ENCODE data around the gene AGRN. TPM values are rescaled to one million over a fixed set of nuclear protein-coding genes. Genes with fewer than 3 reads are reported as not detected.
"Not testable (repeated sequence)": the region's sequence is repeated elsewhere in the genome, so short reads cannot be mapped to it uniquely, and the experiment has no call there.

The AGRN gene
- total RNA-seq, 1 donor from 2014 or later = 335 TPM

DNA sequence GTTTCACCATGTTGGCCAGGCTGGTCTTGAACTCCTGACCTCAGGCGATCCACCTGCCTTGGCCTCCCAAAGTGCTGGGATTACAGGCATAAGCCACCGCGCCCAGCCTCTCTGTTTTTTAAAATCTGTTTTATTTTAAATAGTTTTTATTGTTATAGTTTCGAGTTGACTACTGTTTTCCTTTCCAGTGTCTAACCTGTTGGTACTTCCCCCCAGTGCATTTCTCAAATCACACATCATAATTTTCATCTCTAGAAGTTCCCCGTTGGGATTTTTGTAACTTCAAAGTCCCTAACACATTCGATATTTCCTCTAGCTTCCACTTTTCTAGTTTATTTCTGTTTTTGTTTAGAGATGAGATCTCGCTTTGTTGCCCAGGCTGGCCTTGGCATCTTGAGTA is 27.6 kb upstream of the AGRN start:
- peaks cover 3% of the 10 kb centered on the region for H3K4me1 Mint-ChIP-seq (ENCODE audit: low read depth)
- H3K36me3 Mint-ChIP-seq (ENCODE audit: insufficient read depth) = peaks cover 7% of the 10 kb centered on the region
- no peak overlapping the region for H3K4me3 Mint-ChIP-seq (ENCODE audit: low read depth)
- peaks cover 47% of the 10 kb centered on the region for H3K27me3 Mint-ChIP-seq
- TF ChIP-seq, protein P1, sequence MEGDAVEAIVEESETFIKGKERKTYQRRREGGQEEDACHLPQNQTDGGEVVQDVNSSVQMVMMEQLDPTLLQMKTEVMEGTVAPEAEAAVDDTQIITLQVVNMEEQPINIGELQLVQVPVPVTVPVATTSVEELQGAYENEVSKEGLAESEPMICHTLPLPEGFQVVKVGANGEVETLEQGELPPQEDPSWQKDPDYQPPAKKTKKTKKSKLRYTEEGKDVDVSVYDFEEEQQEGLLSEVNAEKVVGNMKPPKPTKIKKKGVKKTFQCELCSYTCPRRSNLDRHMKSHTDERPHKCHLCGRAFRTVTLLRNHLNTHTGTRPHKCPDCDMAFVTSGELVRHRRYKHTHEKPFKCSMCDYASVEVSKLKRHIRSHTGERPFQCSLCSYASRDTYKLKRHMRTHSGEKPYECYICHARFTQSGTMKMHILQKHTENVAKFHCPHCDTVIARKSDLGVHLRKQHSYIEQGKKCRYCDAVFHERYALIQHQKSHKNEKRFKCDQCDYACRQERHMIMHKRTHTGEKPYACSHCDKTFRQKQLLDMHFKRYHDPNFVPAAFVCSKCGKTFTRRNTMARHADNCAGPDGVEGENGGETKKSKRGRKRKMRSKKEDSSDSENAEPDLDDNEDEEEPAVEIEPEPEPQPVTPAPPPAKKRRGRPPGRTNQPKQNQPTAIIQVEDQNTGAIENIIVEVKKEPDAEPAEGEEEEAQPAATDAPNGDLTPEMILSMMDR (IDR thresholded peaks at IDR 0.05; ENCODE audit: unreplicated experiment) = no peak
- H3K27ac Mint-ChIP-seq = no peak overlapping the region
- no peak for DNase-seq (ENCODE audit: low spot score, unreplicated experiment)
- peaks cover 18% of the 10 kb centered on the region for H3K9me3 Mint-ChIP-seq (ENCODE audit: low read depth)

DNA sequence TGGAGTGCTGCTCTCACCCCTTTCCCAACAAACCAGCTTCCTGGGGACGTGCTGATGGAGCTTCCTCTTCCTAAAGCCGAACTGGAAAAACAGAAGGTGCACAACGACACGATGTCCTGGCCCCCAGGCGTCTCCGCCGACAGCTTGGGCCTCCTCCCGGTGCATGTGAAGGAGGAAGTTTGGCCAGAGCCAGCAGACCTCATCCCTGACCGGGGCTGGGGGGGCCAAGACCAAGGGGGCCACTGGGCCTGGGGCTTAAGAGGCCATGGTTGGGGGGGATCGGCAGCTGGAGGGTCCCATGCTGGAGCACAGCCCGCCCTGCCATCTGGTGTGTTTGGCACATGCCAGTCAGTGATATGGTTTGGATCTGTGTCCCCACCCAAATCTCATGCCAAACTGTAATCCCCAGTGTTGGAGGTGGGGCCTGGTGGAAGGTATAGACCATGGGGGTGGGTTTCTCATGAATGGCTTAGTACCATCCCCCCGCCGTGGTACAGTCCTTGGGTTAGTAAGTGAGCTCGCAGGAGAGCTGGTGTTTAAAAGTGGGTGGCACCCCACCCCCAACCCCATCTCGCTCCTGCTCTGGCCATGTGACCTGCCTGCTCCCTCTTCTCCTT is 26.4 kb upstream of the AGRN start:
- peaks cover 15% of the 10 kb centered on the region for H3K9me3 Mint-ChIP-seq (ENCODE audit: low read depth)
- peaks cover 3% of the 10 kb centered on the region for H3K4me1 Mint-ChIP-seq (ENCODE audit: low read depth)
- no peak for DNase-seq (ENCODE audit: low spot score, unreplicated experiment)
- peaks cover 40% of the 10 kb centered on the region for H3K27me3 Mint-ChIP-seq
- H3K36me3 Mint-ChIP-seq (ENCODE audit: insufficient read depth) = peaks cover 7% of the 10 kb centered on the region
- no peak overlapping the region for H3K4me3 Mint-ChIP-seq (ENCODE audit: low read depth)
- TF ChIP-seq, protein P1 (IDR thresholded peaks at IDR 0.05; ENCODE audit: unreplicated experiment) = no peak
- no peak overlapping the region for H3K27ac Mint-ChIP-seq

DNA sequence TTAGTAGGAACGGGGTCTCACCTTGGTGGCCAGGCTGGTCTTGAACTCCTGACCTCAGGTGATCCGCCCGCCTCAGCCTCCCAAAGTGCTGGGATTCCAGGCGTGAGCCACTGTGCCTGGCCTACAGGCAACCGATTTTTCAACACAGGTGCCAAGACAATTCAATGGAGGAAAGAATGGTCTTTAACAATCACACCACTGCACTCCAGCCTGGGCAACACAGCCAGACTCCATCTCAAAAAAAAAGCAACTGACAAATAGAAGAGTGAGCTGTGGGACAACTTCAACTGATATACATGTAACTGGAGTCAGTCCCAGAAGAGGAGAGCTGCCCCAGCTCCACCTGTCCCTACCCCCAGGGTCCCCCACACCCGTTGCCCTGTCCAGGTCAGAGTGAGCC is 25.4 kb upstream of the AGRN start:
- H3K9me3 Mint-ChIP-seq (ENCODE audit: low read depth); H3K4me3 Mint-ChIP-seq (ENCODE audit: low read depth); H3K27ac Mint-ChIP-seq; H3K4me1 Mint-ChIP-seq (ENCODE audit: low read depth); H3K36me3 Mint-ChIP-seq (ENCODE audit: insufficient read depth); DNase-seq (ENCODE audit: low spot score, unreplicated experiment): not testable (repeated sequence)
- H3K27me3 Mint-ChIP-seq = peaks cover 30% of the 10 kb centered on the region

DNA sequence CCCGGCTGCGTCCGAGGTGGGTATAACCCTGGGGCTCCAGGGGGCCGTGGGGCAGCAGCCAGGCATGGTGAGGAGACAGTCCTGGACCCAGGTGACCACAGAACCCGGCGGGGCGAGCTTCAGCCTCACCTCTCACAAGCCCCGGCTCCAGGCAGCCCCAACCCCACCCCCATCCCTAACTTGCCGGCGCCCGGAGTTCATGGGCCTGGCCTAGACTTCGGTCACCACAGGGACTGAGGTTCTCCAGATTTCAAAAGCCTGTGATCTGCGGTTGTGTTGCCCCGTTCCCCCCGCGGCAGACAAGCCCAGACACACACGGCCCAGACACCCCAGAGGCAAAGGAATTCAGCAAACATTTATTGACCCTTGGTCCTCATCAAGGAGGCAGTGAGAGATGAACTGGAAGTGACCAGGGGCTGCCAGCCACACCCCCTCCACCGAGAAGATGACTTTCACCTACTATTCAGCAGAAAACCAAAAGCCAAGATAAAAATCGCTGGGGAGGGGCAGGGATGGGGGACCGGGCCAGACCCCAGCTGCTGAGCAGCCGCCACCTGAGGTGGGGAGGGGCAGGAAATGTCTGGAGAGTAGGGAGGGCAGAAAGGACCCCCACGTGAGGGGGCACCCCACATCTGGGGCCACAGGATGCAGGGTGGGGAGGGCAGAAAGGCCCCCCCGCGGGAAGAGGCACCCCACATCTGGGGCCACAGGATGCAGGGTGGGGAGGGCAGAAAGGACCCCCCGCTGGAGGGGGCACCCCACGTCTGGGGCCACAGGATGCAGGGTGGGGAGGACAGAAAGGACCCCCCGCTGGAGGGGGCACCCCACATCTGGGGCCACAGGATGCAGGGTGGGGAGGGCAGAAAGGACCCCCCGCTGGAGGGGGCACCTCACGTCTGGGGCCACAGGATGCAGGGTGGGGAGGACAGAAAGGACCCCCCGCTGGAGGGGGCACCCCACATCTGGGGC is 24.0 kb upstream of the AGRN start:
- H3K36me3 Mint-ChIP-seq (ENCODE audit: insufficient read depth) = peaks cover 4% of the 10 kb centered on the region
- peaks cover 24% of the 10 kb centered on the region for H3K27me3 Mint-ChIP-seq
- H3K27ac Mint-ChIP-seq = no peak overlapping the region
- TF ChIP-seq, protein P1 (IDR thresholded peaks at IDR 0.05; ENCODE audit: unreplicated experiment) = no peak
- DNase-seq (ENCODE audit: low spot score, unreplicated experiment) = peak; percentile 14
- peak overlapping the region; percentile 46 for H3K4me3 Mint-ChIP-seq (ENCODE audit: low read depth)
- peaks cover 4% of the 10 kb centered on the region for H3K4me1 Mint-ChIP-seq (ENCODE audit: low read depth)
- peaks cover 8% of the 10 kb centered on the region for H3K9me3 Mint-ChIP-seq (ENCODE audit: low read depth)

DNA sequence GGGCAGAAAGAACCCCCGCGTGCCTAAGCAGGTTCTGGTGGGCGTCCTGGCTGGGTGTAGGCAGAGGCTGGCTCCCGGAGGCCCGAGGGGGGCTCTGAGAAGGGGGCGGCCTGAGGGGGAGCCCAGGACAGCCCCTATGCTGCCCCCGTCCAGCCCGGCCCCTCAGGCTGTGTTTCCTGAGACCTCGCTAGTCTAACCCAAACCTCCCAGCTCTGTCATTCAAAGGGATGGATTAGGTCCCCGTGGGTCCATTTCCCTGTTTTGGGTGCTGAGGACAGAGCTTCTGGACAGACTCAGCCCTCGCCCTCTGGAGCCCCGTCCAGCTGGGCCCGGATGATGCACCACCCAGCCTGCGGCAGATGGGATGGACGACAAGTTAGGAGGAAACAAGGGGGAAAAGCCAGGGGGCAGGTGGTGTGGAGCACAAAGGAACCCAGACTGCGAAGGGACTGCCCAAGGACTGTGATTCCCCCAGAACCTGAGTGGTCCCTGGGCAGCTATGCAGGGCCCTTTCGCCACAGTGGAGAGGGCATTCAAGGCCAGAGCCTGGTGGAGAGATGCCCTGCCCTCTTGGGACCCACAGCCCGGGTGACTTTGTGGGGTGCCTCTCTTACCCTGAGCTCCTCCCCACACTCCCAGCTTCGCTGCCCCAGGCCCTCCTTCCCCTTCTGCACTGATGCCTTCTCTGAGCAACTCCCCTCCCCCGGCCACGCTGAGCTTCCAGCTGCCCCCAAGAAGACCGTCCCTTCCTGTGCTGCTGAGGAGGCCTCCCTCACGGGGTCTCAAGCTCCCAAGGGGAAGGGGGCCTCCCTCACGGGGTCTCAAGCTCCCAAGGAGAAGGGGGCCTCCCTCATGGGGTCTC is 22.8 kb upstream of the AGRN start:
- Mint-ChIP-seq H3K9me3 (ENCODE audit: low read depth) (peaks cover 5% of the 10 kb centered on the region), H3K4me3 (ENCODE audit: low read depth) (peak overlapping the region; percentile 60), H3K27ac (no peak overlapping the region), H3K27me3 (peaks cover 19% of the 10 kb centered on the region), H3K4me1 (ENCODE audit: low read depth) (peaks cover 4% of the 10 kb centered on the region), H3K36me3 (ENCODE audit: insufficient read depth) (peaks cover 4% of the 10 kb centered on the region)
- peak; percentile 9 for DNase-seq (ENCODE audit: low spot score, unreplicated experiment)
- TF ChIP-seq, protein P1 (IDR thresholded peaks at IDR 0.05; ENCODE audit: unreplicated experiment) = no peak
